CD4-positive, alpha-beta T cell (primary cell): Measurements from ENCODE around the gene EPSTI1. TPM values are rescaled to one million over a fixed set of nuclear protein-coding genes. Genes with fewer than 3 reads are reported as not detected.

Source experiments
- ATAC-seq: fragments of 200-7000 bp; cut with Tn5 transposase; one replicate; pipeline ENCODE4 v1.10.0; 2022; ENCODE audit warnings: mild to moderate bottlenecking; ENCODE audit not compliant: poor library complexity
- CTCF ChIA-PET: fragments of 350-600 bp; sonication (Branson Sonifier 250); formaldehyde crosslinking; loops from one replicate; lab custom pipeline; 2021; ENCODE audit warnings: antibody characterized with exemption, inconsistent platforms; lab: Charles Lee
- POLR2A ChIA-PET: fragments of 350-600 bp; sonication (Branson Sonifier 250); formaldehyde crosslinking; loops from one replicate; lab custom pipeline; 2021; ENCODE audit warnings: antibody characterized with exemption, inconsistent platforms; lab: Charles Lee
- DNase-seq, 14 experiments: peaks; one replicate each; pipeline ENCODE4 v3.0.0-alpha.2; 2013 to 2020; ENCODE audit warnings: mixed read lengths in 2 of 14
- H3K27ac ChIP-seq, 2 donors: one replicate each; pipeline versions ENCODE4 v1.5.1 to v1.7.0; 2013; ENCODE audit warnings: low read length in 2 of 2, low read depth in 1 of 2, mild to moderate bottlenecking in 1 of 2
- H3K27me3 ChIP-seq, 2 experiments: 1 replicate in 1 of 2; 2 replicates in 1 of 2; pipeline versions ENCODE4 v1.6.1 to v1.7.0; 2013; ENCODE audit warnings: low read length in 2 of 2, control low read depth in 1 of 2, mild to moderate bottlenecking in 1 of 2, moderate library complexity in 1 of 2; ENCODE audit not compliant: insufficient read depth in 2 of 2, control insufficient read depth in 1 of 2
- H3K36me3 ChIP-seq: one replicate; pipeline ENCODE4 v1.6.1; 2013; ENCODE audit warnings: low read length, control low read depth; ENCODE audit not compliant: insufficient read depth
- H3K4me1 ChIP-seq: one replicate; pipeline ENCODE4 v1.6.1; 2013; ENCODE audit warnings: low read length, control low read depth; ENCODE audit not compliant: insufficient read depth
- H3K4me3 ChIP-seq: one replicate; pipeline ENCODE4 v1.5.1; 2013; ENCODE audit warnings: mild to moderate bottlenecking, low read length, moderate library complexity
- H3K9me3 ChIP-seq, 2 experiments: 1 replicate in 1 of 2; 2 replicates in 1 of 2; pipeline versions ENCODE4 v1.6.1 to v1.7.0; 2013; ENCODE audit warnings: low read length in 2 of 2, mild to moderate bottlenecking in 2 of 2, control low read depth in 1 of 2, moderate library complexity in 1 of 2; ENCODE audit not compliant: control insufficient read depth in 1 of 2, insufficient read depth in 1 of 2
- H3K27ac Mint-ChIP-seq: one replicate; pipeline ENCODE4 v1.8.0; 2020; ENCODE audit warnings: mixed read lengths
- H3K27me3 Mint-ChIP-seq: one replicate; pipeline ENCODE4 v1.8.0; 2021; ENCODE audit warnings: mixed read lengths
- H3K36me3 Mint-ChIP-seq: one replicate; pipeline ENCODE4 v1.8.0; 2021; ENCODE audit warnings: low read depth, mixed read lengths
- H3K4me1 Mint-ChIP-seq: one replicate; pipeline ENCODE4 v1.8.0; 2021; ENCODE audit warnings: low read depth, mixed read lengths
- H3K4me3 Mint-ChIP-seq: one replicate; pipeline ENCODE4 v1.8.0; 2020; ENCODE audit warnings: mild to moderate bottlenecking, mixed read lengths
- H3K9me3 Mint-ChIP-seq: one replicate; pipeline ENCODE4 v1.8.0; 2020; ENCODE audit warnings: mixed read lengths
- intact Hi-C, 2 experiments: fragments of 100-400 bp; cut with DNase I in 1 of 2; cut with micrococcal nuclease in 1 of 2; formaldehyde crosslinking; loops; one replicate each; pipeline versions ENCODE4 v1.15.1 to v1.9.0; 2023 to 2025; cut with DNase I, micrococcal nuclease
- total RNA-seq, 174 experiments: library from RNA in 2 of 174; stranded (reverse) in 2 of 174; gene quantifications; one replicate each; pipeline ENCODE4 v1.2.3 and lab custom pipeline; 2021 to 2026
- TF ChIP-seq, protein P1 (sequence below): fragments of 200-600 bp; IDR thresholded peaks from one replicate; pipeline ENCODE4 v1.8.0; 2022; ENCODE audit warnings: antibody characterized with exemption, mild to moderate bottlenecking

The EPSTI1 gene
- total RNA-seq, 2 experiments from 2014 or later: 23.5 to 24.5 TPM

DNA sequence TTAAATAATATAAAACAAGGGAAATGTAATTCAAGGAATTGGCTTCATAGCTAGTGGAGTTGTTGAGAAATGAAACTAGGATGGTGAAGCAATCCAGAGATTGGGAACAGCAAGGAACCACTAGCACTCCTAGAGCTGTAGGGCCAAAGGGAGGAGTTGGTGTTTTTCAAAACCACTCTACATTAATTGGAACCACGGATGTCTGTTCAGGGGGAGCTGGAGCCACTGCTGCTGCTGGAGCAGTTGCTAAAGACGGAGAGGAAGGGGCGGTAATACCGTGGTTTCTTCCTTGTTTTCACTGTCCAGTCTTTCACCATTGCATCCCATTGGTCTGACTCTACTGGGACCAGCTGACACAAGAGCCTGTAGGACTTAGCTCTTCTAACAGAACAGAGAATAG is 39.8 kb upstream of the EPSTI1 start:
- no peak overlapping the region for H3K4me3 Mint-ChIP-seq
- POLR2A ChIA-PET: no interaction called here
- Histone ChIP-seq H3K27ac (no peak overlapping the region), H3K9me3 (no peaks in the 10 kb centered on the region), H3K4me3 (no peak overlapping the region), H3K27me3 (no peaks in the 10 kb centered on the region), H3K4me1 (peaks cover 8% of the 10 kb centered on the region), H3K36me3 (peaks cover 12% of the 10 kb centered on the region)
- H3K4me1 Mint-ChIP-seq: peaks cover 64% of the 10 kb centered on the region
- H3K36me3 Mint-ChIP-seq: peaks cover 65% of the 10 kb centered on the region
- TF ChIP-seq, protein P1, sequence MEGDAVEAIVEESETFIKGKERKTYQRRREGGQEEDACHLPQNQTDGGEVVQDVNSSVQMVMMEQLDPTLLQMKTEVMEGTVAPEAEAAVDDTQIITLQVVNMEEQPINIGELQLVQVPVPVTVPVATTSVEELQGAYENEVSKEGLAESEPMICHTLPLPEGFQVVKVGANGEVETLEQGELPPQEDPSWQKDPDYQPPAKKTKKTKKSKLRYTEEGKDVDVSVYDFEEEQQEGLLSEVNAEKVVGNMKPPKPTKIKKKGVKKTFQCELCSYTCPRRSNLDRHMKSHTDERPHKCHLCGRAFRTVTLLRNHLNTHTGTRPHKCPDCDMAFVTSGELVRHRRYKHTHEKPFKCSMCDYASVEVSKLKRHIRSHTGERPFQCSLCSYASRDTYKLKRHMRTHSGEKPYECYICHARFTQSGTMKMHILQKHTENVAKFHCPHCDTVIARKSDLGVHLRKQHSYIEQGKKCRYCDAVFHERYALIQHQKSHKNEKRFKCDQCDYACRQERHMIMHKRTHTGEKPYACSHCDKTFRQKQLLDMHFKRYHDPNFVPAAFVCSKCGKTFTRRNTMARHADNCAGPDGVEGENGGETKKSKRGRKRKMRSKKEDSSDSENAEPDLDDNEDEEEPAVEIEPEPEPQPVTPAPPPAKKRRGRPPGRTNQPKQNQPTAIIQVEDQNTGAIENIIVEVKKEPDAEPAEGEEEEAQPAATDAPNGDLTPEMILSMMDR: no peak
- ATAC-seq (no peak), DNase-seq (no peak)
- intact Hi-C loops: no loop called here
- no peaks in the 10 kb centered on the region for H3K9me3 Mint-ChIP-seq
- H3K27ac Mint-ChIP-seq: no peak overlapping the region
- no peaks in the 10 kb centered on the region for H3K27me3 Mint-ChIP-seq
- CTCF ChIA-PET: no interaction called here

DNA sequence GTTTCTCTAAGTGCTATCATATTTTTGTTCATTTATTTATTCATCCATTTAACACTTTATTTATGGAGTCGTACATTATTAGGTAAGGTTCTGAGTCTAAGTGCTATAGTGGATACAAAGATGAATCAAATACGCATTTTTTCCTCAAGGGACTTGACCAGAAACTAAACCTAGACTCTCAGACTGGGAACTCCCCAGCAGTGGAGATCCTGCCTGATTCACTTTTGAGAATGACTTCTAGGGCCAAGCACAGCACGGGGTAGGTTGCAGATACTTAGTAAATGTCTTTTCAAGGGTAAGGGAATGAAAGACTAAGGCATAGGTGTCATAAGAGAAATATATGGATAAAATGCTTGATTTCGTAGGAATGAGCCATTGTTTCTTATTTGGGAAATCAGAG is 38.5 kb upstream of the EPSTI1 start:
- no peak for DNase-seq
- Mint-ChIP-seq H3K36me3 (peaks cover 64% of the 10 kb centered on the region), H3K27ac (no peak overlapping the region), H3K27me3 (no peaks in the 10 kb centered on the region), H3K4me1 (peaks cover 72% of the 10 kb centered on the region), H3K4me3 (no peak overlapping the region), H3K9me3 (no peaks in the 10 kb centered on the region)
- Histone ChIP-seq H3K4me3 (no peak overlapping the region), H3K4me1 (peaks cover 2% of the 10 kb centered on the region), H3K9me3 (no peaks in the 10 kb centered on the region), H3K27me3 (no peaks in the 10 kb centered on the region), H3K36me3 (peaks cover 8% of the 10 kb centered on the region), H3K27ac (no peak overlapping the region)
- CTCF ChIA-PET: no interaction called here
- intact Hi-C loops: no loop called here
- POLR2A ChIA-PET: interaction anchor here (1.3 kb wide), 1 partner anchor 39 kb away, joined by 6 read pairs; the partner anchor contains the start of gene EPSTI1
- TF ChIP-seq, protein P1: no peak
- no peak for ATAC-seq

DNA sequence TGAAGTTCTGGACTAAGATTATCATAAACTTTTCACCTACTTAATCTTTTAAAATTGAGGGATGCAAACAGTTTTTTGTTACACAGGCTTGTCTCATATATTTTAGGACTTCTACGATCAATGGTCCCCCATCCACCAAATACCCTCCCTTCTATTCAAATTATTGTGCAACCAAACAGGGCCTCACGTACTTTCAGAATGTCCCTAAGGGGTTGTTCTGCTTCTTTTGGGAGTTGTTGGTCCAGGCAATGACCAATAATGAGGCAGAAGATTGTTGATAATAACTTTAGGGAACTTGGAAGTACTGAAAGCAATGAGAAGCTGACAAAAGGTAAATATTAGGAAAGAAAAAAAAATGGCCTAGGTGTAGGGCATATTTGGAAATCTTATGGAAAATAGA is 34.2 kb upstream of the EPSTI1 start:
- H3K36me3 Mint-ChIP-seq: peaks cover 37% of the 10 kb centered on the region
- H3K27ac Mint-ChIP-seq: no peak overlapping the region
- Histone ChIP-seq H3K36me3 (peaks cover 8% of the 10 kb centered on the region), H3K9me3 (no peaks in the 10 kb centered on the region), H3K4me3 (no peak overlapping the region), H3K4me1 (peaks cover 24% of the 10 kb centered on the region), H3K27me3 (no peaks in the 10 kb centered on the region), H3K27ac (no peak overlapping the region)
- no peaks in the 10 kb centered on the region for H3K27me3 Mint-ChIP-seq
- no peak for DNase-seq
- POLR2A ChIA-PET: no interaction called here
- no peaks in the 10 kb centered on the region for H3K9me3 Mint-ChIP-seq
- CTCF ChIA-PET: no interaction called here
- TF ChIP-seq, protein P1: no peak
- peak overlapping the region; percentile 32 for H3K4me3 Mint-ChIP-seq
- H3K4me1 Mint-ChIP-seq: peaks cover 61% of the 10 kb centered on the region
- no peak for ATAC-seq
- intact Hi-C loops: no loop called here
